ENCODE data around the gene ACRBP.

ACRBP gene

GRCh38 chr12:6646276-6647082, 753 bp downstream of the ACRBP start:
- DNase-seq (ENCODE audit: low read depth) = no peak

GRCh38 chr12:6644903-6645302, 2.3 kb downstream of the ACRBP start:
- no peak for DNase-seq (ENCODE audit: low read depth)

- DNase-seq (ENCODE audit: low read depth) = no peak
Observed at GRCh38 chr12:6644257-6644596, 3.0 kb downstream of the ACRBP start.

GRCh38 chr12:6643569-6644256, 3.5 kb downstream of the ACRBP start:
- no peak for DNase-seq (ENCODE audit: low read depth)

GRCh38 chr12:6641131-6641530, 6.1 kb downstream of the ACRBP start:
- no peak for DNase-seq (ENCODE audit: low read depth)

- DNase-seq (ENCODE audit: low read depth) = no peak
Observed at GRCh38 chr12:6640497-6640896, 6.7 kb downstream of the ACRBP start.

- DNase-seq (ENCODE audit: low read depth) = no peak
Observed at GRCh38 chr12:6639151-6639801, 8.0 kb downstream of the ACRBP start.

- no peak for DNase-seq (ENCODE audit: low read depth)
Observed at GRCh38 chr12:6638305-6638704, 8.9 kb downstream of the ACRBP start.

GRCh38 chr12:6635856-6636531, 11.2 kb downstream of the ACRBP start, which contains the start of gene LPAR5:
Gene LPAR5, minus strand, starts transcription at chr12:6635959. Its CDS starts 14,711 bp downstream, at chr12:6621248.
- DNase-seq (ENCODE audit: low read depth) = no peak

- DNase-seq (ENCODE audit: low read depth) = no peak
Observed at GRCh38 chr12:6635375-6635855, 11.8 kb downstream of the ACRBP start.

- no peak for DNase-seq (ENCODE audit: low read depth)
Observed at GRCh38 chr12:6632026-6632983, 14.9 kb downstream of the ACRBP start.

- DNase-seq (ENCODE audit: low read depth) = no peak
Observed at GRCh38 chr12:6631549-6631961, 15.7 kb downstream of the ACRBP start.

GRCh38 chr12:6630736-6631135, 16.5 kb downstream of the ACRBP start:
- no peak for DNase-seq (ENCODE audit: low read depth)

- no peak for DNase-seq (ENCODE audit: low read depth)
Observed at GRCh38 chr12:6627616-6628015, 19.6 kb downstream of the ACRBP start.

GRCh38 chr12:6626654-6627283, 20.5 kb downstream of the ACRBP start:
- no peak for DNase-seq (ENCODE audit: low read depth)

GRCh38 chr12:6620885-6621274, 26.4 kb downstream of the ACRBP start:
- DNase-seq (ENCODE audit: low read depth) = no peak

- no peak for DNase-seq (ENCODE audit: low read depth)
Observed at GRCh38 chr12:6620137-6620884, 26.9 kb downstream of the ACRBP start.

GRCh38 chr12:6618483-6619225, 28.6 kb downstream of the ACRBP start:
- no peak for DNase-seq (ENCODE audit: low read depth)

- DNase-seq (ENCODE audit: low read depth) = no peak
Observed at GRCh38 chr12:6615802-6616201, 31.4 kb downstream of the ACRBP start.

All from T follicular helper cell (primary cell).